Mesodermal cell (in vitro differentiated cells): ENCODE data around the gene ZNF79.
A peak's percentile ranks its signal among the peaks of the same experiment; 100 is the strongest.

Experiments
- H3K27ac ChIP-seq: 2 replicates; pipeline ENCODE4 v1.7.0; 2013; ENCODE audit warnings: mild to moderate bottlenecking, low read depth, low read length, moderate library complexity; ENCODE audit not compliant: severe bottlenecking
- H3K36me3 ChIP-seq: 2 replicates; pipeline ENCODE4 v1.7.1; 2013; ENCODE audit warnings: mild to moderate bottlenecking, low read length, moderate library complexity; ENCODE audit not compliant: control insufficient read depth, insufficient read depth
- H3K4me1 ChIP-seq: one replicate; pipeline ENCODE4 v1.7.1; 2013; ENCODE audit warnings: mild to moderate bottlenecking, low read length; ENCODE audit not compliant: insufficient read depth, control insufficient read depth, poor library complexity, severe bottlenecking
- H3K4me3 ChIP-seq: 2 replicates; pipeline ENCODE4 v1.7.0; 2013; ENCODE audit warnings: low read length, control low read depth, mild to moderate bottlenecking; ENCODE audit not compliant: insufficient read depth, poor library complexity, severe bottlenecking; ENCODE audit errors: extremely low read depth
- H3K9me3 ChIP-seq: 2 replicates; pipeline ENCODE4 v1.7.1; 2013; ENCODE audit warnings: mild to moderate bottlenecking, low read length, moderate library complexity; ENCODE audit not compliant: control insufficient read depth
- WGBS, 2 experiments: methylation state at CpG; one replicate each; pipeline ENCODE4 v1.1.5; 2013; ENCODE audit warnings: missing lambda C conversion rate in 2 of 2; ENCODE audit not compliant: insufficient coverage in 2 of 2; 5-methylcytosine and 5-hydroxymethylcytosine counted together

The ZNF79 gene

GRCh38 chr9:127415657-127416056, 8.5 kb upstream of the ZNF79 start:
- H3K9me3 ChIP-seq: no peaks in the 10 kb centered on the region
- WGBS, 2 experiments: 78 to 100% methylated on average over 1 of the region's 1 CpG
- H3K4me3 ChIP-seq: no peak overlapping the region
- H3K4me1 ChIP-seq: peaks cover 9% of the 10 kb centered on the region
- H3K36me3 ChIP-seq: no peaks in the 10 kb centered on the region
- H3K27ac ChIP-seq: no peak overlapping the region

GRCh38 chr9:127417131-127418036, 6.8 kb upstream of the ZNF79 start:
- Histone ChIP-seq H3K4me1 (peaks cover 9% of the 10 kb centered on the region), H3K27ac (no peak overlapping the region), H3K4me3 (no peak overlapping the region), H3K36me3 (no peaks in the 10 kb centered on the region), H3K9me3 (no peaks in the 10 kb centered on the region)
- WGBS, 2 experiments: 85 to 86% methylated on average over 7 to 10 of the region's 15 CpGs

GRCh38 chr9:127418037-127418471, 6.1 kb upstream of the ZNF79 start:
- 59 to 63% methylated on average over 10 to 11 of the region's 12 CpGs for WGBS, 2 experiments
- Histone ChIP-seq H3K27ac (no peak overlapping the region), H3K4me1 (peaks cover 12% of the 10 kb centered on the region), H3K4me3 (no peak overlapping the region), H3K9me3 (no peaks in the 10 kb centered on the region), H3K36me3 (no peaks in the 10 kb centered on the region)

DNA sequence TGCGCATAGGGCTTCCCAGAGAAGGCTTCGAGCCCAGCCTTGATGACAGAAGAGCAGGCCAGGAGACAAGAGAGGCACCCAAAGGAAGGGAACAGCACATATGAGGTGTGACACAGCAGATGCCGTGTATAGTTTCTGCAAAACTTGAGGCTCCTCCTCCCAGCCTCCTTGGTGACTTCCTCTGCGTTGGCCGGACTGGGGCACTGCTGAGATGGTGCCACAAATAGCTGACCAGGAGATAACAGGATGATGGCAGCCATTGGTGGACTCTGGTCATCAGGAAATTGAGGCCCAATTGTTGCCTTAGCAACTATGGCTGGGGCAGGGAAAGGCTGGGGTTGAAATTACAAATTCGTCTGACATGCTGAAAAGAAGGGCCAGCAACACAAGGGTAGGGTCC, 4.8 kb upstream of the ZNF79 start:
- Histone ChIP-seq H3K36me3 (no peaks in the 10 kb centered on the region), H3K9me3 (no peaks in the 10 kb centered on the region), H3K4me1 (peaks cover 12% of the 10 kb centered on the region), H3K27ac (no peak overlapping the region), H3K4me3 (no peak overlapping the region)
- 84 to 91% methylated on average over 6 of the region's 6 CpGs for WGBS, 2 experiments

DNA sequence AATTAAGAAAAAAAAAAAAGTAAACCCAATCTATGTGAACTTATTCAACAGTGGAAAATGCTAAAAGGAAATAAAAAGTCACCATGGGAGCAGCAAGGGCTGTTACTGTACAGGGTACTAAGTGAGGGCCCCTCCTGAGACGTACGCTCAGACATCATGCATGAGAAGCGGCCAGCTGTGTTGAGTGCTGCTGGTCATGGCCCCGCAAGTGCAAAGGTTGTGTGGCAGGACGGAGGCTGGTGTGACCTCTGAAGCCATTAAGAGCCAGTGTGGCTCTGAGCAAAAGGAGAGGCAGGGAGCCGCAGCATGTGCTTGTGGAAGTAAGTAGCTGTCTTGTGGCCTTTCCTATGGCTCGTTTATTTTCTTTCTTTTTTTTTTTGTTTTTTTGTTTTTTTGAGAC, 3.1 kb upstream of the ZNF79 start:
- no peak overlapping the region for H3K27ac ChIP-seq
- H3K4me1 ChIP-seq: peaks cover 6% of the 10 kb centered on the region
- H3K9me3 ChIP-seq: no peaks in the 10 kb centered on the region
- peaks cover 2% of the 10 kb centered on the region for H3K36me3 ChIP-seq
- H3K4me3 ChIP-seq: no peak overlapping the region
- WGBS, 2 experiments: 95 to 97% methylated on average over 5 to 6 of the region's 7 CpGs

GRCh38 chr9:127422133-127422782, 1.9 kb upstream of the ZNF79 start:
- Histone ChIP-seq H3K36me3 (peaks cover 11% of the 10 kb centered on the region), H3K4me1 (peaks cover 6% of the 10 kb centered on the region), H3K27ac (no peak overlapping the region), H3K4me3 (no peak overlapping the region), H3K9me3 (no peaks in the 10 kb centered on the region)
- 91 to 97% methylated on average over 6 to 10 of the region's 10 CpGs for WGBS, 2 experiments

DNA sequence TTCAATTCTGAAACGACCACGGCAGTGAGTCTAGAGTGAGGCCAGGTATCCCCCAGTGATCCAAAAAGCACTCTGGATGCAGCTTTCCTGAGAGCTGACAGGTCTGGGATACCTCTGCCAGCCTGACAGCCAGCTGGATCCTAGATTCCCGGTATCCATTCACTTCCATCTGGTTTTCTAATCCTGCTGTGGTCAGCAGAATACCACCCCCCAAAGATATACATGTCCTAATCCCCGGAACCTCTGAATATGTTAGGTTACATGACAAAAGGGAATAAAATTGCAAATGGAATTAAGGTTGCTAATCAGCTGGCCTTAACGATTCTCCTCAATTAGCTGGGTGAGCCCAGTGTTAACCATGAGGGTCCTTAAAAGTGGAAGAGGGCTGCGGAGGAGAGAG, 1.4 kb upstream of the ZNF79 start:
- H3K36me3 ChIP-seq: peaks cover 15% of the 10 kb centered on the region
- H3K4me3 ChIP-seq: peak overlapping the region; percentile 89
- H3K27ac ChIP-seq: no peak overlapping the region
- WGBS, 2 experiments: 65 to 78% methylated on average over 5 of the region's 6 CpGs
- H3K4me1 ChIP-seq: peaks cover 6% of the 10 kb centered on the region
- no peaks in the 10 kb centered on the region for H3K9me3 ChIP-seq

DNA sequence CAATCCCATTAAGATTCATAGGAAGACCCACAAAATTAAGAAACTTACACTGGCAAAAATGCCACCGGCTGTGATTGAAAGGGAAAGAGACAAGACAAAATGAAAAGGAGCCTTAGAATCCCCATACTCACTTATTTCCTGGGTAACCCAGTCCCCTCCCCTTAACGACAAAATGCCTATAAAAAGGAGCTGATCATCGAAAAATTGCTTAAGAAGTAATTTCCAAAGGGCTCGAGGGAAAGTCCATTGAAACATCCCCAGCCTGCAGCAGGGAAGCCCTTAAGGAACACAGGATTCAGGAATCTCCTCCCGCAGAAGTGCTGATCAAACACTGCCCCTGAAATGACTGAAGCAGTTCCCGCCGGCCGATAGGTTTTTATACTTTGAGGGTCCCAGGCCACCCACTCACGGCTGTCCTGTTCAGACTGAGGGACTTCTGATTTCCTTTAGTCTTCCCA, 677 bp upstream of the ZNF79 start:
- Histone ChIP-seq H3K9me3 (no peaks in the 10 kb centered on the region), H3K4me3 (peak overlapping the region; percentile 89), H3K4me1 (peaks cover 6% of the 10 kb centered on the region), H3K36me3 (peaks cover 22% of the 10 kb centered on the region), H3K27ac (peak overlapping the region; percentile 84)
- whole genome bisulfite sequencing, 2 experiments: 0 to 1% methylated on average over 6 to 8 of the region's 9 CpGs

DNA sequence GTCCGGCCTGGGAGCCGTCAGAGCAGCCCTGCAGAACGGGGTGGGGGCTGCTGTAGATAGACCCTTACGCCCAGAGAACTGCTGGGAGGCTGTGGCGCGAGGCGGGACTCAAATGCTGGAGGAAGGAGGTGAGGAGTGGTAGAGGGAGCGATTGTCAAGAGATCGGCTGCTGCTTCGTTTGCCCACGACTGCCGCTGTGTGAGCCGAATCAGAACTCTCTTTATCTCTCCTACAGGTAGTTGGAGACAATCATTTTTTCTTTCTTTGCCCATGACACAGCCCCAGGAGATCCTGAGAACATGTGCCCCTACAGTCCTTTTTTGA, 456 bp downstream of the ZNF79 start:
- 0% methylated on average over 3 to 7 of the region's 13 CpGs for WGBS, 2 experiments
- peak overlapping the region; percentile 89 for H3K4me3 ChIP-seq
- peak overlapping the region; percentile 84 for H3K27ac ChIP-seq
- no peaks in the 10 kb centered on the region for H3K9me3 ChIP-seq
- H3K4me1 ChIP-seq: peaks cover 6% of the 10 kb centered on the region
- peaks cover 33% of the 10 kb centered on the region for H3K36me3 ChIP-seq

GRCh38 chr9:127426756-127427155, 2.6 kb downstream of the ZNF79 start:
- Histone ChIP-seq H3K4me1 (peaks cover 6% of the 10 kb centered on the region), H3K27ac (no peak overlapping the region), H3K4me3 (no peak overlapping the region), H3K9me3 (no peaks in the 10 kb centered on the region), H3K36me3 (peaks cover 55% of the 10 kb centered on the region)
- no CpG with 5 or more reads among the region's 2 CpGs for WGBS, 2 experiments

- peaks cover 3% of the 10 kb centered on the region for H3K4me1 ChIP-seq
- peaks cover 69% of the 10 kb centered on the region for H3K36me3 ChIP-seq
- WGBS, 2 experiments: 80% methylated on average over 1 of the region's 3 CpGs; no CpG with 5 or more reads in 1 of the 2 experiments
- no peaks in the 10 kb centered on the region for H3K9me3 ChIP-seq
- no peak overlapping the region for H3K4me3 ChIP-seq
- H3K27ac ChIP-seq: no peak overlapping the region
Measured at GRCh38 chr9:127428348-127428747, 4.2 kb downstream of the ZNF79 start.
